ENCODE data around the gene FNDC10. TPM values are rescaled to one million over a fixed set of nuclear protein-coding genes. Genes with fewer than 3 reads are reported as not detected.

Gene FNDC10
- total RNA-seq, 1 donor from 2014 or later, result 2.2 TPM

GRCh38 chr1:1616045-1616790 lies 16.3 kb upstream of the FNDC10 start:
- DNase-seq (ENCODE audit: low spot score), result peak; percentile 35

- peak; percentile 98 for DNase-seq (ENCODE audit: low spot score)
Observed at GRCh38 chr1:1615256-1616044, 15.5 kb upstream of the FNDC10 start, which contains the start of gene MIB2. Gene MIB2 (plus strand): TSS chr1:1615500. CDS start chr1:1623453, 7,953 bp downstream.

GRCh38 chr1:1614954-1615255 lies 15.0 kb upstream of the FNDC10 start:
- DNase-seq (ENCODE audit: low spot score), result no peak

GRCh38 chr1:1614204-1614953 lies 14.4 kb upstream of the FNDC10 start:
- peak; percentile 83 for DNase-seq (ENCODE audit: low spot score)

- DNase-seq (ENCODE audit: low spot score), result no peak
Observed at GRCh38 chr1:1613509-1614082, 13.7 kb upstream of the FNDC10 start.

- DNase-seq (ENCODE audit: low spot score), result no peak
Observed at GRCh38 chr1:1612104-1612400, 12.1 kb upstream of the FNDC10 start.

- no peak for DNase-seq (ENCODE audit: low spot score)
Observed at GRCh38 chr1:1610796-1611195, 10.9 kb upstream of the FNDC10 start.

GRCh38 chr1:1609822-1610485 lies 10.0 kb upstream of the FNDC10 start:
- DNase-seq (ENCODE audit: low spot score), result no peak

- DNase-seq (ENCODE audit: low spot score), result no peak
Observed at GRCh38 chr1:1606232-1606631, 6.3 kb upstream of the FNDC10 start.

- no peak for DNase-seq (ENCODE audit: low spot score)
Observed at GRCh38 chr1:1605724-1606123, 5.8 kb upstream of the FNDC10 start.

GRCh38 chr1:1605034-1605591 lies 5.2 kb upstream of the FNDC10 start:
- DNase-seq (ENCODE audit: low spot score), result no peak

- no peak for DNase-seq (ENCODE audit: low spot score)
Observed at GRCh38 chr1:1604374-1605033, 4.6 kb upstream of the FNDC10 start.

GRCh38 chr1:1603671-1604373 lies 3.9 kb upstream of the FNDC10 start:
- DNase-seq (ENCODE audit: low spot score), result no peak

- no peak for DNase-seq (ENCODE audit: low spot score)
Observed at GRCh38 chr1:1602968-1603506, 3.1 kb upstream of the FNDC10 start.

- no peak for DNase-seq (ENCODE audit: low spot score)
Observed at GRCh38 chr1:1602304-1602967, 2.5 kb upstream of the FNDC10 start.

GRCh38 chr1:1601564-1602303 lies 1.8 kb upstream of the FNDC10 start:
- DNase-seq (ENCODE audit: low spot score), result no peak

GRCh38 chr1:1600861-1601563 lies 1.1 kb upstream of the FNDC10 start:
- DNase-seq (ENCODE audit: low spot score), result no peak

Measured in umbilical cord (tissue), 2 donors.